ENCODE measurements around the gene SPATC1L.

SPATC1L gene

DNA sequence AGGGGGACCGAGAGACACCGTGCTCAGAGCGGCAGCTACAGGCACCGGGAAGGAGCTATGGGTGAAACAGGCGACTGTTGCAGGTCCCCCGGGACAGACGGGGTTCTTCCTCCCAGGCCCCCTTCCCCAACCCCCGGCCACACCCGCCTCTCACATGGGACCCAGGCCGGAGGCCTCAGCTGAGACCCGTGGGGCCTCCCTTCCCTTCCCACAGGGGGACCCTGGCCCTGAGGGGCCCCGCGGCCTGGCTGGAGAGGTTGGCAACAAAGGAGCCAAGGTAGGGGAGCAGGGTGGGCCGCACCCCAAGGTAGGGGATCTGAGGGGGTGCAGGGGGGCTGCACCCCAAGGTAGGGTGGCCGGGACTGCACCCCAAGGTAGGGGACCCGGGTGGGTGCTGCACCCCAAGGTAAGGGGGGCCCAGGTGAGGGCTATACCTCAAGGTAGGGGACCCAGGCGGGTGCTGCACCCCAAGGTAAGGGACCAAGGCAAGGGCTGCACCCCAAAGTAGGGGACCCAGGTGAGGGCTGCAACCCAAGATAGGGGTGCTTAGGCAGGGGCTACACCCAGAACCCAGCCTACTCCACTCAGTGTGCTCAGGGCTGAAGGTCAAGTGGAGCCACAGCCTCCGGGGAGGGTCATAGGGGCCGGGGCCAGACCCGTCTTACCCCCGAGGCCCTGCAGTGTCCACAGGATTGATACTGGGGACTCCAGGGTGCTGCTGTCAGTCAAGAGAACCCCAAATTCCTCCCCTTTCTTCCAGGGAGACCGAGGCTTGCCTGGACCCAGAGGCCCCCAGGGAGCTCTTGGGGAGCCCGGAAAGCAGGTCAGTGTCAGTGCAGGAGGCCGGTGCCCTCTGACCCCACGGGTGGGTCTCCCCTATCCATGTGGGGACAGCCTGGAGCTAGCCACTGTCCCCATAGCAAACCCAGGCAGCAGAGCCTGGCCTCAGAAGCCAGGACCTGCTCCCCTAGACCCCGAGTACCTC, 63.7 kb downstream of the SPATC1L start:
- H3K4me3 ChIP-seq (ENCODE audit: low read length), result no peak overlapping the region
- DNase-seq (ENCODE audit: low read depth), result no peak
- TF ChIP-seq, protein P1, sequence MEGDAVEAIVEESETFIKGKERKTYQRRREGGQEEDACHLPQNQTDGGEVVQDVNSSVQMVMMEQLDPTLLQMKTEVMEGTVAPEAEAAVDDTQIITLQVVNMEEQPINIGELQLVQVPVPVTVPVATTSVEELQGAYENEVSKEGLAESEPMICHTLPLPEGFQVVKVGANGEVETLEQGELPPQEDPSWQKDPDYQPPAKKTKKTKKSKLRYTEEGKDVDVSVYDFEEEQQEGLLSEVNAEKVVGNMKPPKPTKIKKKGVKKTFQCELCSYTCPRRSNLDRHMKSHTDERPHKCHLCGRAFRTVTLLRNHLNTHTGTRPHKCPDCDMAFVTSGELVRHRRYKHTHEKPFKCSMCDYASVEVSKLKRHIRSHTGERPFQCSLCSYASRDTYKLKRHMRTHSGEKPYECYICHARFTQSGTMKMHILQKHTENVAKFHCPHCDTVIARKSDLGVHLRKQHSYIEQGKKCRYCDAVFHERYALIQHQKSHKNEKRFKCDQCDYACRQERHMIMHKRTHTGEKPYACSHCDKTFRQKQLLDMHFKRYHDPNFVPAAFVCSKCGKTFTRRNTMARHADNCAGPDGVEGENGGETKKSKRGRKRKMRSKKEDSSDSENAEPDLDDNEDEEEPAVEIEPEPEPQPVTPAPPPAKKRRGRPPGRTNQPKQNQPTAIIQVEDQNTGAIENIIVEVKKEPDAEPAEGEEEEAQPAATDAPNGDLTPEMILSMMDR (IDR thresholded peaks at IDR 0.05; ENCODE audit: insufficient read depth, low read depth, low read length, missing control alignments), result no peak

DNA sequence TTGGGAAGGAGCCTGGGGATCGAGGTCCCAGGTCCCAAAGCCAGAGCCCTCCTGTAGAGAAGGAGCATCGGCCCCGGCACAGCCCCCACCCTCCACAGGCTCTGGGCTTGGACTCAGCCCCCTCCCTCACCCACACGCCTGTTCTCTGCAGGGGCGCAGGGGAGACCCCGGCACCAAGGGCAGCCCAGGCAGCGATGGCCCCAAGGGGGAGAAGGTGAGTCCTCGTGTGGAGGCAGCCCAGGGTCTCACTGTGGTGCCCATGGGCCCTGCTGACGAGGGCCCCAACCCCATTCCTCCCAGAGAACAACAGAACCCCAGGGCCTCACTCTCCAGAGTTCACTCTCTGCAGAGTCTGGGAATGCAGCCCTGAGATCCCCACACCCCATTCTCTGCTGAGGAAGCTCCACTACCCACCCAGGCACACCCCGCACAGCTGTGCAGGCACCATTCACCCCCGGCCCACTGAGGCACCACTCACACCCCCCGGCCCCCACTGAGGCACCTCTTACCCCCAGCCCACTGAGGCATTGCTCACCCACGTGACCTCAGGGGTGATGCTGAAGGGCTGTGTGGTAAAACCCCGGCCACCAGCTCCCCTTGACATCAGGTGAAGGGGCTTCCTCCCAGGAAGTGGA, 64.5 kb downstream of the SPATC1L start:
- H3K4me3 ChIP-seq (ENCODE audit: low read length), result no peak overlapping the region
- TF ChIP-seq, protein P1 (IDR thresholded peaks at IDR 0.05; ENCODE audit: insufficient read depth, low read depth, low read length, missing control alignments), result no peak
- DNase-seq (ENCODE audit: low read depth), result no peak

DNA sequence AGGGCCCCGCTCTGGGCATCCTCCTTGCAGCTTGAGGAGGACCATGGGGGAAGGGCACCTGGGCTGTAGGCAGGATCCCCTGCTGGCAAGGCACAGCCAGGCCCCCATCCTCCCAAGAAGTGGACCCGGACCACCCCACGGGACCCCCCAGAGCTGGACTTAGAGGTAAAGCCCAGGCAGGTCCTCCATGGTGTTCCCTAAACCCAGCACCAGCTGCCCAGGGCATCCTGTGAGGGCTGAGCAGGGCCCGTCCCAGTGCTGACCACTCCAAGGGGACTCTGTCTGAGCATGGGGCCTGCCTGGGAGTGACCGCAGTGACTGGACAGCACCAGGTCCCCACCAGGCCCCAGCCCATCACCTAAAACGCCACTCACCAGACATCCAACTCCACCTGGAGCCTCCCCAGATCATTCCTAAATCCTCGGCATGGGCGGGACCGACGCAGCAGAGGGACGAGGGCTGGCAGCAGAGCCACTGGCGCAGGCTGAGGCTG, 65.1 kb downstream of the SPATC1L start:
- no peak overlapping the region for H3K4me3 ChIP-seq (ENCODE audit: low read length)
- TF ChIP-seq, protein P1 (IDR thresholded peaks at IDR 0.05; ENCODE audit: insufficient read depth, low read depth, low read length, missing control alignments), result no peak
- DNase-seq (ENCODE audit: low read depth), result no peak

DNA sequence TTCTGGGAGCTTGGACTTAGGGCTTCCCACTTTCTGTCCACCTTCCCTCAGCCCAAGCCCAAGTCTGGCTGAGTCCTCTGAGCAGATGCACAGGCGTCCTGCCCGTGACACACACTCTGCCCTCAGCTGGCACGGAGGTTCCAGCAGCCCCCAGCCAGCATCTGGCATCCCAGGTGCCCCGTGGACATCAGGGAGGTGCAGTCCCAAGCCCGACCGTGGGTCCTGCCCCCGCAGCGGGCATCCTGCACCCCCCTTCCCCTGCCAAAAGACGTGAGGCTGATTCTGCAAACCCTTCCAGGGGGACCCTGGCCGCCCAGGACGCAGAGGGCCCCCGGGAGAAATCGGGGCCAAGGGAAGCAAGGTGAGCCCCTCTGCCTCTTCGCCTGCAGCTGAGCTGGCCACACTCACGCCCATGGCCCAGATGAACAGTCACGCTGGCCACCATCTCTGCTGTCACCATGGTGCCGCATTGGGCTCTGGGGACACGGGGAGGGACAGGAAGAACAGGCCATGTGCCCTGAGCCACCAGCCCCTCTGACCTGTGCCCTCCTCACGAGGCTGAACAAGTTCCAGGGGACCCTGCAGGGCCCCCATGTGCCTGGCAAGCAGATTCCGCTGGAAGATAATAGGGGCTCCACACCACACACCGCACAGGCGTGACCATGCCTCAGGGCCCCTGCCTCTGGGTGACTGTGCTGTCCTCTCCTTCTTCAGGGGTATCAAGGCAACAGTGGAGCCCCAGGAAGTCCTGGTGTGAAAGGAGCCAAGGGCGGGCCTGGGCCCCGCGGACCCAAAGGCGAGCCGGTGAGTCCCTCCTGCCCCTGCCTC, 65.7 kb downstream of the SPATC1L start:
- H3K4me3 ChIP-seq (ENCODE audit: low read length), result no peak overlapping the region
- TF ChIP-seq, protein P1 (IDR thresholded peaks at IDR 0.05; ENCODE audit: insufficient read depth, low read depth, low read length, missing control alignments), result no peak
- DNase-seq (ENCODE audit: low read depth), result no peak

DNA sequence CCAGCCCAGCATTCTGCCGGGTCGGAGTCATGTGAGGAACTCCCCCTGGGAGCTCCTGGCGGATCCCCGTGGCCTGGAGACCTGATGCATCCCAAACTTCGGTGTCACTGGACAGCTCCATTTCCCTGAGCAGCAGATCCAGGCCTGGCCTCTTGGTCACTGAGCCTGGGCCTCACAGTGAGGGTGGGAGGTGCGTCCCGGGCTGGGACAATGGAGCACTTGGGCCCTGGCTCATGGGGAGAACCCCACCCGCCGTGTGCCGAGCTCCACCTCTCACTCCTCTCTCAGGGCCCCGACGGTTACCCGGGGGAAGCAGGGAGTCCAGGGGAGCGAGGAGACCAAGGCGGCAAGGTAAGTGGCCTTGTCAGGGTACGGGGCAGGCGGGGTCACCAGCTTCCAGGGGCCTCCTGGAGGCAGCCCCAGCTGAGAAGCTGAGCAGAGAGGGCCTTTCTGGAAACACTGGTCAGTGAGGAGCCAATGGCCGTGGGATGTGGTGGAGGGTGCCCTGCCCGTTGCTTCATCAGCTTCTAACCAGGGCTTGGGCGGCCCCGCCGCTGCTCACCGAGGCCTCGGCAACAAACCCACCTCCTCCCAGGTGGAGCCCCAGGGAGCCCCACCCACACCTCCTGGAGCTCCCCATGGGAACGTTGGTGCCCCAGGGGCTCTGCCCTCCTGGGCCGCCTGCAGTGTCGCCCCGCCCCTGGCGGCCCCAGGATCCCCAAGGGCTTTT, 66.5 kb downstream of the SPATC1L start:
- TF ChIP-seq, protein P1 (IDR thresholded peaks at IDR 0.05; ENCODE audit: insufficient read depth, low read depth, low read length, missing control alignments), result no peak
- no peak overlapping the region for H3K4me3 ChIP-seq (ENCODE audit: low read length)
- DNase-seq (ENCODE audit: low read depth), result no peak

Data from epithelial cell of esophagus (primary cell).